Body of pancreas (tissue), 4 donors: ENCODE data around the gene RIPPLY2.

Experiments used
- POLR2A ChIP-seq, 3 donors: fragments of 450-650 bp; IDR thresholded peaks; one replicate each; pipeline ENCODE4 v1.6.1; 2016; ENCODE audit warnings: antibody characterized with exemption in 3 of 3, mild to moderate bottlenecking in 2 of 3
- TF ChIP-seq, protein P1 (sequence below), 7 experiments: fragments of 450-650 bp in 4 of 7; fragments of 200-600 bp in 3 of 7; sonication (generic) in 3 of 7; IDR thresholded peaks; one replicate each; pipeline ENCODE4 v1.5.1; 2016 to 2019; ENCODE audit warnings: antibody characterized with exemption in 7 of 7

DNA sequence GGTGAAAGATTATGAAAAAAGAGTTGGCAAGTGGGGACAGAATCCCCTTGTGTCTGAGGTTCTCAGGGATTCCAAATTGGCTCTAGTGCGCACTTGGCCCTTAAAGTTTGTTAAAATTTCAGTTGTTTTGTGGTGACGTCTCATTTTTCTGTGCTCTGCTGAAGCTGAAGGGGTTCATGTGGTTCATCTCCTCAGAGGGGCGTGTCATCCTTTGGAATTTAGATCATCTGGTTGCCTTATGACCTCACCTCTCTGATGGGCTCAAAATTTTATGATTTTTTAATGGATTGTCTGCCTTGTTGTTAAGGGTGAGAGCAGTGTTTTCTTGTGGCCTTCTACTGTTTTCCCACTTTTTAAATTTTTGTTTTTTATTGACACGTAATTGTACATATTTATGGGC is 26.6 kb downstream of the RIPPLY2 start:
- TF ChIP-seq POLR2A (IDR thresholded peaks at IDR 0.05), result no peak
- TF ChIP-seq, protein P1, sequence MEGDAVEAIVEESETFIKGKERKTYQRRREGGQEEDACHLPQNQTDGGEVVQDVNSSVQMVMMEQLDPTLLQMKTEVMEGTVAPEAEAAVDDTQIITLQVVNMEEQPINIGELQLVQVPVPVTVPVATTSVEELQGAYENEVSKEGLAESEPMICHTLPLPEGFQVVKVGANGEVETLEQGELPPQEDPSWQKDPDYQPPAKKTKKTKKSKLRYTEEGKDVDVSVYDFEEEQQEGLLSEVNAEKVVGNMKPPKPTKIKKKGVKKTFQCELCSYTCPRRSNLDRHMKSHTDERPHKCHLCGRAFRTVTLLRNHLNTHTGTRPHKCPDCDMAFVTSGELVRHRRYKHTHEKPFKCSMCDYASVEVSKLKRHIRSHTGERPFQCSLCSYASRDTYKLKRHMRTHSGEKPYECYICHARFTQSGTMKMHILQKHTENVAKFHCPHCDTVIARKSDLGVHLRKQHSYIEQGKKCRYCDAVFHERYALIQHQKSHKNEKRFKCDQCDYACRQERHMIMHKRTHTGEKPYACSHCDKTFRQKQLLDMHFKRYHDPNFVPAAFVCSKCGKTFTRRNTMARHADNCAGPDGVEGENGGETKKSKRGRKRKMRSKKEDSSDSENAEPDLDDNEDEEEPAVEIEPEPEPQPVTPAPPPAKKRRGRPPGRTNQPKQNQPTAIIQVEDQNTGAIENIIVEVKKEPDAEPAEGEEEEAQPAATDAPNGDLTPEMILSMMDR (IDR thresholded peaks at IDR 0.05), result no peak
